Measurements from ENCODE around the gene PTPRA. TPM values are rescaled to one million over a fixed set of nuclear protein-coding genes. Genes with fewer than 3 reads are reported as not detected.
A peak's percentile ranks its signal among the peaks of the same experiment; 100 is the strongest.

PTPRA gene
- total and polyA plus RNA-seq, 9 of the 15 experiments (the other 6 are each of a cell fraction or from before 2014, with no cell fraction given) = 3.4 to 80.5 (median 28.0) TPM

DNA sequence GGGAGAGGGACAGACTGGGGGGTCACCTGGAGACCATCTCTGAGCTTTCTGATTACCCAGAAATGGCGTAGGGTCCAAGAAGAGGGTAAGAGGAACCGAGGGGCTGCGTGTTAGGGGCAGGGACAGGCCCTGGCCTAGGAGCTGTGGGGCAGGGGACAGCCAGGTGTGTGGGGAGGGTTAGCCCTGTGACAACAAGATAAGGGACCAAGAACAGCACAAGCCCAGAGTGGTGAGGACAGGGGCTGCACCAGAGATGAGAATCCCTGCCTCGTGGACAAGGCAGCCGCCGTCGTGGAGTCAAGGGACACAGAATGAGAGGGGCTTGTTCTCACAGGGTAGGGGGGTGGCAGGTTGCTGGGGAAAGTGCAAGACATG lies 211.7 kb downstream of the PTPRA start (continued):
- TF ChIP-seq ZNF584 (CRISPR knock-in tag; IDR thresholded peaks at IDR 0.05; ENCODE audit: low read depth) = no peak
- TF ChIP-seq, protein P1, sequence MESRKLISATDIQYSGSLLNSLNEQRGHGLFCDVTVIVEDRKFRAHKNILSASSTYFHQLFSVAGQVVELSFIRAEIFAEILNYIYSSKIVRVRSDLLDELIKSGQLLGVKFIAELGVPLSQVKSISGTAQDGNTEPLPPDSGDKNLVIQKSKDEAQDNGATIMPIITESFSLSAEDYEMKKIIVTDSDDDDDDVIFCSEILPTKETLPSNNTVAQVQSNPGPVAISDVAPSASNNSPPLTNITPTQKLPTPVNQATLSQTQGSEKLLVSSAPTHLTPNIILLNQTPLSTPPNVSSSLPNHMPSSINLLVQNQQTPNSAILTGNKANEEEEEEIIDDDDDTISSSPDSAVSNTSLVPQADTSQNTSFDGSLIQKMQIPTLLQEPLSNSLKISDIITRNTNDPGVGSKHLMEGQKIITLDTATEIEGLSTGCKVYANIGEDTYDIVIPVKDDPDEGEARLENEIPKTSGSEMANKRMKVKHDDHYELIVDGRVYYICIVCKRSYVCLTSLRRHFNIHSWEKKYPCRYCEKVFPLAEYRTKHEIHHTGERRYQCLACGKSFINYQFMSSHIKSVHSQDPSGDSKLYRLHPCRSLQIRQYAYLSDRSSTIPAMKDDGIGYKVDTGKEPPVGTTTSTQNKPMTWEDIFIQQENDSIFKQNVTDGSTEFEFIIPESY (CRISPR knock-in tag; IDR thresholded peaks at IDR 0.05) = no peak
- no peak for TF ChIP-seq CBX2 (IDR thresholded peaks at IDR 0.05; ENCODE audit: insufficient read depth, low read length, poor library complexity, severe bottlenecking)
- no peak for TF ChIP-seq SMAD3 (CRISPR knock-in tag; conservative IDR thresholded peaks at IDR 0.05)
- no peak for TF ChIP-seq CCAR2 (IDR thresholded peaks at IDR 0.05; ENCODE audit: low read depth, low read length)
- peak; percentile 40; the same call in 1 of the 2 replicates for TF ChIP-seq TAL1 (IDR thresholded peaks at IDR 0.05)
- no peak for TF ChIP-seq HMG20A (CRISPR knock-in tag; conservative IDR thresholded peaks at IDR 0.05)
- TF ChIP-seq, protein P2, sequence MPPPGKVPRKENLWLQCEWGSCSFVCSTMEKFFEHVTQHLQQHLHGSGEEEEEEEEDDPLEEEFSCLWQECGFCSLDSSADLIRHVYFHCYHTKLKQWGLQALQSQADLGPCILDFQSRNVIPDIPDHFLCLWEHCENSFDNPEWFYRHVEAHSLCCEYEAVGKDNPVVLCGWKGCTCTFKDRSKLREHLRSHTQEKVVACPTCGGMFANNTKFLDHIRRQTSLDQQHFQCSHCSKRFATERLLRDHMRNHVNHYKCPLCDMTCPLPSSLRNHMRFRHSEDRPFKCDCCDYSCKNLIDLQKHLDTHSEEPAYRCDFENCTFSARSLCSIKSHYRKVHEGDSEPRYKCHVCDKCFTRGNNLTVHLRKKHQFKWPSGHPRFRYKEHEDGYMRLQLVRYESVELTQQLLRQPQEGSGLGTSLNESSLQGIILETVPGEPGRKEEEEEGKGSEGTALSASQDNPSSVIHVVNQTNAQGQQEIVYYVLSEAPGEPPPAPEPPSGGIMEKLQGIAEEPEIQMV (tag; conservative IDR thresholded peaks at IDR 0.05; ENCODE audit: low read depth) = no peak
- no peak for TF ChIP-seq MAFK (IDR thresholded peaks at IDR 0.05; ENCODE audit: low read length)
- TF ChIP-seq SMAD1 (IDR thresholded peaks at IDR 0.05; ENCODE audit: low read depth, low read length, partially characterized antibody) = no peak
- TF ChIP-seq CAMTA2 (CRISPR knock-in tag; conservative IDR thresholded peaks at IDR 0.05) = no peak

Measured in K562 (cell line).